HEK293 (cell line): ENCODE data around the gene PDZD2.

Experiments
- CTCF ChIA-PET: fragments of 350-600 bp; formaldehyde crosslinking; extraction: SDS; loops from one replicate; lab custom pipeline; 2021; ENCODE audit warnings: antibody characterized with exemption; lab: Yijun Ruan, JAX
- POLR2A ChIA-PET: fragments of 300-600 bp; formaldehyde crosslinking; extraction: SDS; loops from one replicate; lab custom pipeline; 2020; ENCODE audit warnings: antibody characterized with exemption, inconsistent platforms; lab: Yijun Ruan, JAX
- H3K27ac ChIP-seq: fragments of 200-500 bp; sonication (Bioruptor generic); 2 replicates; pipeline ENCODE4 v1.5.1; 2014; ENCODE audit warnings: low read depth, low read length, control low read depth, inconsistent platforms; ENCODE audit errors: extremely low read depth
- H3K36me3 ChIP-seq, 2 experiments: fragments of 200-500 bp in 1 of 2; sonication (Bioruptor generic) in 1 of 2; 1 replicate in 1 of 2; 2 replicates in 1 of 2; pipeline ENCODE4 v1.5.1; 2014 to 2017; ENCODE audit warnings: inconsistent platforms in 2 of 2, low read length in 2 of 2; ENCODE audit not compliant: control insufficient read depth in 2 of 2, insufficient read depth in 1 of 2
- H3K4me1 ChIP-seq: fragments of 200-500 bp; sonication (Bioruptor generic); 2 replicates; pipeline ENCODE4 v1.5.1; 2014; ENCODE audit warnings: mild to moderate bottlenecking, low read length, inconsistent platforms; ENCODE audit not compliant: control insufficient read depth, insufficient read depth
- H3K4me3 ChIP-seq: 2 replicates; pipeline ENCODE4 v1.5.1; 2011; ENCODE audit warnings: low read depth, mild to moderate bottlenecking, control low read depth, low read length, moderate library complexity
- H3K9me3 ChIP-seq: fragments of 200-500 bp; sonication (Bioruptor generic); 2 replicates; pipeline ENCODE4 v1.5.1; 2014; ENCODE audit warnings: low read depth, low read length, inconsistent platforms; ENCODE audit not compliant: control insufficient read depth, insufficient read depth
- AEBP2 ChIP-seq: fragments of 450-650 bp; formaldehyde crosslinking; IDR thresholded peaks from 2 replicates; pipeline ENCODE4 v1.5.1; 2016; ENCODE audit warnings: missing biosample characterization, missing genetic modification characterization, borderline replicate concordance
- ELK4 ChIP-seq: IDR thresholded peaks from 2 replicates; pipeline ENCODE4 v1.6.1; 2011; ENCODE audit warnings: mild to moderate bottlenecking, low read depth, low read length, borderline replicate concordance
- GLI4 ChIP-seq: fragments of 450-650 bp; formaldehyde crosslinking; IDR thresholded peaks from 2 replicates; pipeline ENCODE4 v1.5.1; 2016; ENCODE audit warnings: missing biosample characterization, missing genetic modification characterization
- KLF8 ChIP-seq: fragments of 450-650 bp; formaldehyde crosslinking; IDR thresholded peaks from 2 replicates; pipeline ENCODE4 v1.5.1; 2016; ENCODE audit warnings: missing biosample characterization, missing genetic modification characterization
- PRDM1 ChIP-seq: fragments of 450-650 bp; formaldehyde crosslinking; IDR thresholded peaks from 2 replicates; pipeline ENCODE4; 2016; ENCODE audit warnings: missing biosample characterization, missing genetic modification characterization
- SCRT2 ChIP-seq: fragments of 450-650 bp; formaldehyde crosslinking; IDR thresholded peaks from 2 replicates; pipeline ENCODE4 v1.5.1; 2016; ENCODE audit warnings: missing biosample characterization, missing genetic modification characterization
- SP3 ChIP-seq: fragments of 450-650 bp; formaldehyde crosslinking; IDR thresholded peaks from 2 replicates; pipeline ENCODE4 v1.5.1; 2016; ENCODE audit warnings: missing biosample characterization, missing genetic modification characterization
- YY2 ChIP-seq: fragments of 450-650 bp; formaldehyde crosslinking; IDR thresholded peaks from 2 replicates; pipeline ENCODE4 v1.5.1; 2016; ENCODE audit warnings: missing biosample characterization, missing genetic modification characterization
- ZBTB21 ChIP-seq: fragments of 450-650 bp; formaldehyde crosslinking; IDR thresholded peaks from 2 replicates; pipeline ENCODE4 v1.5.1; 2017; ENCODE audit warnings: missing biosample characterization, missing genetic modification characterization
- ZBTB26 ChIP-seq: fragments of 450-650 bp; formaldehyde crosslinking; optimal IDR thresholded peaks from 2 replicates; pipeline ENCODE3; 2016; ENCODE audit warnings: missing biosample characterization, mild to moderate bottlenecking, missing genetic modification characterization
- ZBTB44 ChIP-seq: fragments of 450-650 bp; IDR thresholded peaks from 2 replicates; pipeline ENCODE4 v1.5.1; 2018; ENCODE audit warnings: missing biosample characterization, mild to moderate bottlenecking, missing genetic modification characterization
- ZBTB7A ChIP-seq: fragments of 450-650 bp; formaldehyde crosslinking; IDR thresholded peaks from 2 replicates; pipeline ENCODE4 v1.5.1; 2016; ENCODE audit warnings: low read depth, missing biosample characterization, missing genetic modification characterization
- ZFP3 ChIP-seq: fragments of 450-650 bp; formaldehyde crosslinking; IDR thresholded peaks from 2 replicates; pipeline ENCODE4 v1.5.1; 2016; ENCODE audit warnings: low read depth, missing biosample characterization, missing genetic modification characterization
- ZNF157 ChIP-seq: fragments of 450-650 bp; formaldehyde crosslinking; IDR thresholded peaks from 2 replicates; pipeline ENCODE4 v1.5.1; 2016; ENCODE audit warnings: missing biosample characterization, missing genetic modification characterization
- ZNF169 ChIP-seq: fragments of 450-650 bp; formaldehyde crosslinking; IDR thresholded peaks from 2 replicates; pipeline ENCODE4 v1.5.1; 2016; ENCODE audit warnings: missing biosample characterization, missing genetic modification characterization
- ZNF184 ChIP-seq: fragments of 450-650 bp; IDR thresholded peaks from 2 replicates; pipeline ENCODE4 v1.5.1; 2018; ENCODE audit warnings: missing biosample characterization, mild to moderate bottlenecking, missing genetic modification characterization
- ZNF214 ChIP-seq: fragments of 450-650 bp; formaldehyde crosslinking; IDR thresholded peaks from 2 replicates; pipeline ENCODE4 v1.5.1; 2017; ENCODE audit warnings: missing biosample characterization, mild to moderate bottlenecking, missing genetic modification characterization, borderline replicate concordance
- ZNF24 ChIP-seq: fragments of 450-650 bp; formaldehyde crosslinking; IDR thresholded peaks from 2 replicates; pipeline ENCODE4 v1.5.1; 2016; ENCODE audit warnings: missing biosample characterization, missing genetic modification characterization
- ZNF266 ChIP-seq: fragments of 450-650 bp; formaldehyde crosslinking; IDR thresholded peaks from 2 replicates; pipeline ENCODE4 v1.5.1; 2016; ENCODE audit warnings: missing biosample characterization, missing genetic modification characterization, low read depth
- ZNF362 ChIP-seq: fragments of 450-650 bp; formaldehyde crosslinking; IDR thresholded peaks from 2 replicates; pipeline ENCODE4 v1.5.1; 2016; ENCODE audit warnings: missing biosample characterization, missing genetic modification characterization
- ZNF404 ChIP-seq: fragments of 450-650 bp; formaldehyde crosslinking; IDR thresholded peaks from 2 replicates; pipeline ENCODE4 v1.5.1; 2017; ENCODE audit warnings: missing biosample characterization, missing genetic modification characterization
- ZNF510 ChIP-seq: fragments of 450-650 bp; formaldehyde crosslinking; IDR thresholded peaks from 2 replicates; pipeline ENCODE4 v1.5.1; 2018; ENCODE audit warnings: mild to moderate bottlenecking, missing genetic modification characterization, missing biosample characterization; ENCODE audit not compliant: insufficient replicate concordance
- ZNF514 ChIP-seq: fragments of 450-650 bp; formaldehyde crosslinking; IDR thresholded peaks from 2 replicates; pipeline ENCODE4 v1.5.1; 2016; ENCODE audit warnings: missing biosample characterization, missing genetic modification characterization
- ZNF549 ChIP-seq: fragments of 450-650 bp; IDR thresholded peaks from 2 replicates; pipeline ENCODE4 v1.5.1; 2018; ENCODE audit warnings: missing biosample characterization, missing genetic modification characterization, mild to moderate bottlenecking, inconsistent platforms, moderate library complexity
- ZNF626 ChIP-seq: fragments of 450-650 bp; sonication (Bioruptor Pico); formaldehyde crosslinking; IDR thresholded peaks from 2 replicates; pipeline ENCODE4 v1.5.1; 2018; ENCODE audit warnings: missing biosample characterization, missing genetic modification characterization, inconsistent platforms
- ZNF76 ChIP-seq: fragments of 450-650 bp; formaldehyde crosslinking; IDR thresholded peaks from 2 replicates; pipeline ENCODE4; 2016; ENCODE audit warnings: low read depth, missing biosample characterization, missing genetic modification characterization, borderline replicate concordance
- ZNF837 ChIP-seq: fragments of 450-650 bp; formaldehyde crosslinking; IDR thresholded peaks from 2 replicates; pipeline ENCODE4 v1.5.1; 2016; ENCODE audit warnings: missing biosample characterization, missing genetic modification characterization
- ZSCAN16 ChIP-seq: fragments of 450-650 bp; formaldehyde crosslinking; IDR thresholded peaks from 2 replicates; pipeline ENCODE4 v1.5.1; 2016; ENCODE audit warnings: missing biosample characterization, missing genetic modification characterization

The PDZD2 gene

GRCh38 chr5:32000731-32001130, 361.8 kb downstream of the PDZD2 start:
- no peak overlapping the region for H3K4me3 ChIP-seq
- no peaks in the 10 kb centered on the region for H3K9me3 ChIP-seq
- H3K36me3 ChIP-seq = no peaks in the 10 kb centered on the region; a peak in 1 of 3 replicates
- H3K27ac ChIP-seq = no peak overlapping the region
- no peak for TF ChIP-seq KLF8
- no peak for TF ChIP-seq AEBP2 (tag by site-specific recombination)
- TF ChIP-seq ZBTB44 (tag by site-specific recombination) = no peak
- no peak for TF ChIP-seq ZNF214
- no peak for TF ChIP-seq ZBTB21 (tag by site-specific recombination)
- TF ChIP-seq ZNF157 (tag by site-specific recombination) = no peak
- TF ChIP-seq ZSCAN16 = no peak
- TF ChIP-seq ZNF514 = no peak
- TF ChIP-seq ZNF266 (tag by site-specific recombination) = no peak
- no peak for TF ChIP-seq YY2 (tag by site-specific recombination)
- TF ChIP-seq ZFP3 (tag by site-specific recombination) = no peak
- TF ChIP-seq ZNF404 (tag by site-specific recombination) = no peak
- TF ChIP-seq ZNF169 (tag by site-specific recombination) = no peak
- TF ChIP-seq ZNF362 (tag by site-specific recombination) = no peak
- no peak for TF ChIP-seq ZNF837
- ChIA-PET CTCF (no interaction called here), POLR2A (no interaction called here)
- no peaks in the 10 kb centered on the region for H3K4me1 ChIP-seq

- POLR2A ChIA-PET = no interaction called here
- Histone ChIP-seq H3K9me3 (no peaks in the 10 kb centered on the region), H3K4me1 (no peaks in the 10 kb centered on the region), H3K4me3 (no peak overlapping the region), H3K36me3 (no peaks in the 10 kb centered on the region; a peak in 1 of 3 replicates), H3K27ac (no peak overlapping the region)
- CTCF ChIA-PET = interaction anchor here (1.1 kb wide), 1 partner anchor 12 kb away, joined by 3 read pairs; no protein-coding TSS in a partner anchor
- TF ChIP-seq ZNF510 (tag by site-specific recombination) = no peak
- TF ChIP-seq ZBTB21 (tag by site-specific recombination) = no peak
- TF ChIP-seq ZNF626 (tag by site-specific recombination) = no peak
- no peak for TF ChIP-seq GLI4 (tag by site-specific recombination)
Observed at GRCh38 chr5:32001284-32001683, 362.4 kb downstream of the PDZD2 start.

GRCh38 chr5:32001707-32002106, 362.8 kb downstream of the PDZD2 start:
- Histone ChIP-seq H3K27ac (no peak overlapping the region), H3K4me1 (no peaks in the 10 kb centered on the region), H3K36me3 (no peaks in the 10 kb centered on the region; a peak in 1 of 3 replicates), H3K4me3 (no peak overlapping the region), H3K9me3 (no peaks in the 10 kb centered on the region)
- CTCF ChIA-PET = interaction anchor here (0.5 to 1.1 kb wide), 2 partner anchors 11 to 83 kb away, joined by 3 to 4 read pairs; no protein-coding TSS in a partner anchor
- POLR2A ChIA-PET = no interaction called here
- no peak for TF ChIP-seq ZNF76
- no peak for TF ChIP-seq ZBTB26 (tag by site-specific recombination)
- TF ChIP-seq ZNF549 = no peak
- no peak for TF ChIP-seq GLI4 (tag by site-specific recombination)
- no peak for TF ChIP-seq ZNF510 (tag by site-specific recombination)
- no peak for TF ChIP-seq PRDM1 (tag by site-specific recombination)
- no peak for TF ChIP-seq SP3 (tag by site-specific recombination)
- TF ChIP-seq SCRT2 (tag by site-specific recombination) = no peak
- no peak for TF ChIP-seq ELK4
- TF ChIP-seq ZBTB7A = no peak
- no peak for TF ChIP-seq ZNF184 (tag by site-specific recombination)
- no peak for TF ChIP-seq ZNF24 (tag by site-specific recombination)
